Kidney (tissue), 14 donors: ENCODE results near the gene SORBS2. TPM values are rescaled to one million over a fixed set of nuclear protein-coding genes. Genes with fewer than 3 reads are reported as not detected.

ENCODE experiments used
- DNase-seq, 5 donors: peaks; one replicate each; pipeline ENCODE4 v3.0.0-alpha.2; 2013 to 2020
- FAIRE-seq: peaks from 2 replicates; lab custom pipeline; 2012; peaks lifted over from hg19 to GRCh38; lab: Jason Lieb, UNC
- H3K27ac ChIP-seq, 2 donors: one replicate each; pipeline ENCODE4 v1.7.0; 2013; ENCODE audit warnings: low read depth in 2 of 2, low read length in 2 of 2, inconsistent platforms in 1 of 2
- H3K27me3 ChIP-seq: one replicate; pipeline ENCODE4 v1.7.1; 2013; ENCODE audit warnings: low read length, inconsistent platforms; ENCODE audit not compliant: control insufficient read depth, insufficient read depth
- H3K36me3 ChIP-seq, 3 donors: one replicate each; pipeline versions ENCODE4 v1.7.0 to v1.7.1; 2013; ENCODE audit warnings: low read length in 3 of 3, control low read depth in 1 of 3, inconsistent platforms in 1 of 3; ENCODE audit not compliant: insufficient read depth in 3 of 3, control insufficient read depth in 2 of 3
- H3K4me1 ChIP-seq, 3 donors: one replicate each; pipeline versions ENCODE4 v1.7.0 to v1.7.1; 2013; ENCODE audit warnings: low read length in 3 of 3, inconsistent platforms in 1 of 3, low read depth in 1 of 3; ENCODE audit not compliant: control insufficient read depth in 2 of 3, insufficient read depth in 2 of 3
- H3K4me3 ChIP-seq, 3 donors: one replicate each; pipeline versions ENCODE4 v1.7.0 to v1.8.1; 2013; ENCODE audit warnings: low read length in 3 of 3, control low read depth in 1 of 3, inconsistent platforms in 1 of 3
- H3K9ac ChIP-seq, 3 donors: one replicate each; pipeline versions ENCODE4 v1.7.0 to v1.7.1; 2013; ENCODE audit warnings: low read length in 3 of 3, control low read depth in 1 of 3, inconsistent platforms in 1 of 3
- H3K9me3 ChIP-seq, 3 donors: one replicate each; pipeline versions ENCODE4 v1.7.0 to v1.7.1; 2013; ENCODE audit warnings: low read length in 3 of 3, control low read depth in 1 of 3, inconsistent platforms in 1 of 3; ENCODE audit not compliant: control insufficient read depth in 2 of 3, insufficient read depth in 1 of 3
- CTCF ChIP-seq: IDR thresholded peaks from 3 replicates; pipeline ENCODE4 v1.5.1; 2012; ENCODE audit warnings: mild to moderate bottlenecking, moderate library complexity, borderline replicate concordance; ENCODE audit not compliant: insufficient read depth; ENCODE audit errors: extremely low read depth
- intact Hi-C: fragments of 100-400 bp; cut with DNase I; formaldehyde crosslinking; loops from one replicate; pipeline ENCODE4 v1.11.1; 2022
- polyA plus RNA-seq: library from polyadenylated mRNA; stranded (reverse); fragments of 350-450 nt; fragmentation: Illumina TruSeq; extraction: RNeasy Lipid Tissue Mini Kit (QIAGEN cat#74804); gene quantifications from one replicate; pipeline ENCODE4 v1.2.3, GENCODE V29; 2014; ENCODE audit warnings: low read depth, low replicate concordance; ENCODE audit not compliant: insufficient read depth
- total RNA-seq: library from RNA; stranded (reverse); fragmentation: NEBNext Ultra II Directional; extraction: Animal tissue kit (Norgen Biotek cat#: 25700); gene quantifications from one replicate; pipeline ENCODE4 v1.2.1, GENCODE V29; 2021
- donor health status: control.
- donor health status: control.
- donor health status: control.
- donor health status: control.
- donor health status: control.
- donor health status: DM: yes; HTN: yes; CAD: no.
- donor health status: Normal renal cell carcinoma (clear cell type).

Gene SORBS2
- total and polyA plus RNA-seq, 2 donors from 2014 or later = 26.0 to 127 TPM

GRCh38 chr4:185590982-185591381 is 221.0 kb downstream of the SORBS2 start:
- TF ChIP-seq CTCF = no peak
- FAIRE-seq (no peak), DNase-seq (no peak)
- H3K4me3 ChIP-seq = no peak overlapping the region
- peaks cover 0 to 19% (median 8%) of the 10 kb centered on the region in 3 donors for H3K36me3 ChIP-seq
- H3K27ac ChIP-seq = no peak overlapping the region
- H3K9ac ChIP-seq = no peak overlapping the region
- no peaks in the 10 kb centered on the region for H3K27me3 ChIP-seq
- intact Hi-C loops = loop anchor here (10.0 kb wide), 1 partner anchor 116 kb away; the partner anchor contains the start of gene CCDC110
- peaks cover 0 to 4% (median 0%) of the 10 kb centered on the region in 3 donors for H3K4me1 ChIP-seq
- H3K9me3 ChIP-seq = no peaks in the 10 kb centered on the region

GRCh38 chr4:185589067-185589836 is 222.7 kb downstream of the SORBS2 start:
- no peak overlapping the region for H3K9ac ChIP-seq
- H3K27me3 ChIP-seq = no peaks in the 10 kb centered on the region
- H3K4me3 ChIP-seq = no peak overlapping the region
- FAIRE-seq = no peak
- H3K27ac ChIP-seq = no peak overlapping the region
- no peak for DNase-seq
- H3K9me3 ChIP-seq = no peaks in the 10 kb centered on the region
- H3K36me3 ChIP-seq = peaks cover 0 to 19% (median 8%) of the 10 kb centered on the region in 3 donors
- no peak for TF ChIP-seq CTCF
- intact Hi-C loops = no loop called here
- H3K4me1 ChIP-seq = peaks cover 0 to 4% (median 0%) of the 10 kb centered on the region in 3 donors

GRCh38 chr4:185587427-185588161 is 224.4 kb downstream of the SORBS2 start:
- DNase-seq (peak; percentile 68 to 80 (median 74)), FAIRE-seq (no peak)
- H3K4me3 ChIP-seq = no peak overlapping the region
- H3K27me3 ChIP-seq = no peaks in the 10 kb centered on the region
- H3K27ac ChIP-seq = no peak overlapping the region
- H3K9me3 ChIP-seq = no peaks in the 10 kb centered on the region
- H3K36me3 ChIP-seq = peaks cover 0 to 19% (median 2%) of the 10 kb centered on the region in 3 donors
- intact Hi-C loops = no loop called here
- peaks cover 0 to 4% (median 0%) of the 10 kb centered on the region in 3 donors for H3K4me1 ChIP-seq
- H3K9ac ChIP-seq = no peak overlapping the region
- TF ChIP-seq CTCF = no peak
